ENCODE results near the gene MED25.

MED25 gene

GRCh38 chr19:49801401-49801888, 16.6 kb upstream of the MED25 start:
- no peak overlapping the region for H3K27ac ChIP-seq
- ChIA-PET POLR2A (ENCODE audit: low non-redundant PET) (no interaction called here), CTCF (interaction anchor here (0.6 to 0.9 kb wide), 2 partner anchors 25 to 51 kb away, joined by 3 read pairs; no protein-coding TSS in a partner anchor)
- DNase-seq (ENCODE audit: low spot score) = no peak
- TF ChIP-seq, protein P1, sequence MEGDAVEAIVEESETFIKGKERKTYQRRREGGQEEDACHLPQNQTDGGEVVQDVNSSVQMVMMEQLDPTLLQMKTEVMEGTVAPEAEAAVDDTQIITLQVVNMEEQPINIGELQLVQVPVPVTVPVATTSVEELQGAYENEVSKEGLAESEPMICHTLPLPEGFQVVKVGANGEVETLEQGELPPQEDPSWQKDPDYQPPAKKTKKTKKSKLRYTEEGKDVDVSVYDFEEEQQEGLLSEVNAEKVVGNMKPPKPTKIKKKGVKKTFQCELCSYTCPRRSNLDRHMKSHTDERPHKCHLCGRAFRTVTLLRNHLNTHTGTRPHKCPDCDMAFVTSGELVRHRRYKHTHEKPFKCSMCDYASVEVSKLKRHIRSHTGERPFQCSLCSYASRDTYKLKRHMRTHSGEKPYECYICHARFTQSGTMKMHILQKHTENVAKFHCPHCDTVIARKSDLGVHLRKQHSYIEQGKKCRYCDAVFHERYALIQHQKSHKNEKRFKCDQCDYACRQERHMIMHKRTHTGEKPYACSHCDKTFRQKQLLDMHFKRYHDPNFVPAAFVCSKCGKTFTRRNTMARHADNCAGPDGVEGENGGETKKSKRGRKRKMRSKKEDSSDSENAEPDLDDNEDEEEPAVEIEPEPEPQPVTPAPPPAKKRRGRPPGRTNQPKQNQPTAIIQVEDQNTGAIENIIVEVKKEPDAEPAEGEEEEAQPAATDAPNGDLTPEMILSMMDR (conservative IDR thresholded peaks at IDR 0.05; ENCODE audit: low read depth) = no peak

DNA sequence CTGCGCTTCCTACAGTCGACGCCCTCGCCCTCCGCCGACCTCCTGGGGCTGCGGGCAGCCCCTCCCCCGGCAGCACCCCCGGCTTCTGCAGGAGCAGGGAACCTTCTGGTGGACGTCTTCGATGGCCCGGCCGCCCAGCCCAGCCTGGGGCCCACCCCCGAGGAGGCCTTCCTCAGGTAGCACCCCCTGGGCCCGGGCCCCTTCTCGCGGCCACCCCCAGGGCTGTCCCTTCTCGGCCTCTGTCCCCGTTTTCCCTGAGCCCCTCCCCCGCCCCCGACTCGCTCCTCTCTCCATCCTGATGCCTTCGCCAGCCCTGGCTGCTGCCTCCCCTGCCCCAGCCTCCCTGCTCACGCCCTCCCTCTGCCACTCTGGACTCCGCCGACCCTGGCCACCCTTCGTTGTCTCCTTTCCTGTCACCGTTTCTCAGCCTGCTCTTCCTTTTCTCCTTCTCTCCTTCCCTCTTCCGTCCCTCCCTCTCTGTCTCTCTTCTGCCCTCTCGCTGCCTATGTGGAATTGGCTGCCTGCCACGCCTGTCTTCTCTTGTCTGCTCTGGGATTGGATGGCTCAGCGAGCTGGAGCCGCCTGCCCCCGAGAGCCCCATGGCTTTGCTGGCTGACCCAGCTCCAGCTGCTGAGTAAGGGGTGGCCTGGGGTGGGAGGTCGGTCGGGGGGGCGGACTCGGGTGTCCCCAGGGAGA, 16.0 kb upstream of the MED25 start:
- DNase-seq (ENCODE audit: low spot score) = no peak
- ChIA-PET CTCF (interaction anchor here (0.9 kb wide), 1 partner anchor 51 kb away, joined by 3 read pairs; no protein-coding TSS in a partner anchor), POLR2A (ENCODE audit: low non-redundant PET) (interaction anchor here (0.6 kb wide), 1 partner anchor 18 kb away, joined by 3 read pairs; no protein-coding TSS in a partner anchor)
- TF ChIP-seq, protein P1 (conservative IDR thresholded peaks at IDR 0.05; ENCODE audit: low read depth) = no peak
- peak overlapping the region; percentile 84 for H3K27ac ChIP-seq

DNA sequence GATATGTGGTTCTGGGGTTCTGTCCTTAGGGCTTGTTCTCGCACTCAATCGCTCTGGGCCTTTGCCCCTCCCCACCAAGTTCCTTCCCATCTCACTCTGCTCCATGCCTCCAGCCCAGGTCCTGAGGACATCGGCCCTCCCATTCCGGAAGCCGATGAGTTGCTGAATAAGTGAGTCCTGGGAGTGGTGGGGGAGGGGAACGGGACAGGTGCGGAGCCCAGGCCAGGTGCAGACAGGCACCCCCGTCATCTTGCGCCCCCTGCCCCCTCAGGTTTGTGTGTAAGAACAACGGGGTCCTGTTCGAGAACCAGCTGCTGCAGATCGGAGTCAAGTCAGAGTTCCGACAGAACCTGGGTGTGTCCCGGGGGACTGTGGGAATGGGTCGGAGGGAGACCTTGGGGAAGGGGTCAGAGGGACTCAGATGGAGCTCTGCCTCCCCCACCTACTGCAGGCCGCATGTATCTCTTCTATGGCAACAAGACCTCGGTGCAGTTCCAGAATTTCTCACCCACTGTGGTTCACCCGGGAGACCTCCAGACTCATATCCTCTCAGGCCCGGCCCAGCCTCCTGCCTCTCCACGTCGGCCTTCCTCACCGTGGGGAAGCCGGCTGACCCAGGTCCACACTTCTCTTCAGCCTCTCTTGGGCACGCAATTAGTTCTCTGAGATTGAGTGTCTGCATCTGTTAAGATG, 15.1 kb upstream of the MED25 start:
- DNase-seq (ENCODE audit: low spot score) = no peak
- ChIA-PET CTCF (no interaction called here), POLR2A (ENCODE audit: low non-redundant PET) (no interaction called here)
- TF ChIP-seq, protein P1 (conservative IDR thresholded peaks at IDR 0.05; ENCODE audit: low read depth) = no peak
- peak overlapping the region; percentile 84 for H3K27ac ChIP-seq

DNA sequence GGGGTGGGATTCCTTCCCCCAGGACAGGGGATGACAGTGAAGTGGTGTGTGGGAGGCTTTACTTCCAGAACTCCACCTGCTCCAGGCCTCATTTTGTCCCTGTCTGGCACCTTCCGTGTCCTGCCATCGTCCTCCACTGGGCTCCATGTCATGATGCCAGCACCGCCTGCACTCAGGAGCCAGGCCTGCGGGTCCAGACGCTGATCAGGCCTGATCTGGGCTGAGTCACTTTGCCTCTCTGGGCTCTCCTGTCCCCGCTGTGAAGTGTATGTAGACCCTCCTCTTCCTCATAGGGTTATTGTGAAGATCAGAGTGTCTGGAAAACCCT, 14.6 kb upstream of the MED25 start:
- peak overlapping the region; percentile 84 for H3K27ac ChIP-seq
- ChIA-PET CTCF (no interaction called here), POLR2A (ENCODE audit: low non-redundant PET) (no interaction called here)
- TF ChIP-seq, protein P1 (conservative IDR thresholded peaks at IDR 0.05; ENCODE audit: low read depth) = no peak
- DNase-seq (ENCODE audit: low spot score) = no peak

DNA sequence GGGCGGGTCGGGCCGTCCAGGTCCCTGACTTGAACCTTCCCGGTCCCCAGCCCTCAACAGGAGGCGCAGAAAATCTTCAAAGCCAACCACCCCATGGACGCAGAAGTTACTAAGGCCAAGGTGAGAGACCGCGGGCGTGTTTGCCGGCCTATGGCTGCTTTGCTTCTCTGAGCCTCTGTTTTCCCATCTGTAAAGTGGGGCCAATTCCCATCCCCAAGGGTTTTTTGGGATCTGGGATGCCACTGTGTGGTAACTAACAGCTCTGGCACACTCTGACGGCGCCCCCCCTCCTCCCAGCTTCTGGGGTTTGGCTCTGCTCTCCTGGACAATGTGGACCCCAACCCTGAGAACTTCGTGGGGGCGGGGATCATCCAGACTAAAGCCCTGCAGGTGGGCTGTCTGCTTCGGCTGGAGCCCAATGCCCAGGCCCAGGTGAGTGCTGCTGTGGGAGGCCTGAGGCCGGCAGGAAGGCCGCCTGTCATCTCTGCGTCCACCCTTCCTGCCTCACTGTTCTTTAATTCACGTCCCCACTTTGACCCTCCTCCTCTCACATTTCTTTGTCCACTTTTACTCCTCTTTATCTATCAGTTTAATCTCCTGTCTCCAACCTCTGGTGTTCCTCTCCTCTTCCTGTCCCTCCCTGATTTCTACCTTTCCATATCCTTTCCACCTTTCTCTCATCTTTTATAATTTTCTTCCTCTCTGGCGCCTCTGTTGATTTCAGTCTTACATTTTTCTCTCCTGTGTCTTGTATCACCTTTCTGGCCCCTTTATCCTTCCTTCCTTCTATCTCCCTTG, 12.1 kb upstream of the MED25 start:
- H3K27ac ChIP-seq = peak overlapping the region; percentile 84
- DNase-seq (ENCODE audit: low spot score) = no peak
- CTCF ChIA-PET = no interaction called here
- TF ChIP-seq, protein P1 (conservative IDR thresholded peaks at IDR 0.05; ENCODE audit: low read depth) = no peak
- POLR2A ChIA-PET (ENCODE audit: low non-redundant PET) = no interaction called here

- CTCF ChIA-PET = interaction anchor here (1.0 kb wide), 1 partner anchor 122 kb away, joined by 4 read pairs; no protein-coding TSS in a partner anchor
- peak overlapping the region; percentile 84 for H3K27ac ChIP-seq
- POLR2A ChIA-PET (ENCODE audit: low non-redundant PET) = no interaction called here
- TF ChIP-seq, protein P1 (conservative IDR thresholded peaks at IDR 0.05; ENCODE audit: low read depth) = no peak
- DNase-seq (ENCODE audit: low spot score) = no peak
Measured at GRCh38 chr19:49806620-49806959, 11.5 kb upstream of the MED25 start.

All from RWPE1 (cell line).